Measurements from ENCODE around the gene CD82.

DNA sequence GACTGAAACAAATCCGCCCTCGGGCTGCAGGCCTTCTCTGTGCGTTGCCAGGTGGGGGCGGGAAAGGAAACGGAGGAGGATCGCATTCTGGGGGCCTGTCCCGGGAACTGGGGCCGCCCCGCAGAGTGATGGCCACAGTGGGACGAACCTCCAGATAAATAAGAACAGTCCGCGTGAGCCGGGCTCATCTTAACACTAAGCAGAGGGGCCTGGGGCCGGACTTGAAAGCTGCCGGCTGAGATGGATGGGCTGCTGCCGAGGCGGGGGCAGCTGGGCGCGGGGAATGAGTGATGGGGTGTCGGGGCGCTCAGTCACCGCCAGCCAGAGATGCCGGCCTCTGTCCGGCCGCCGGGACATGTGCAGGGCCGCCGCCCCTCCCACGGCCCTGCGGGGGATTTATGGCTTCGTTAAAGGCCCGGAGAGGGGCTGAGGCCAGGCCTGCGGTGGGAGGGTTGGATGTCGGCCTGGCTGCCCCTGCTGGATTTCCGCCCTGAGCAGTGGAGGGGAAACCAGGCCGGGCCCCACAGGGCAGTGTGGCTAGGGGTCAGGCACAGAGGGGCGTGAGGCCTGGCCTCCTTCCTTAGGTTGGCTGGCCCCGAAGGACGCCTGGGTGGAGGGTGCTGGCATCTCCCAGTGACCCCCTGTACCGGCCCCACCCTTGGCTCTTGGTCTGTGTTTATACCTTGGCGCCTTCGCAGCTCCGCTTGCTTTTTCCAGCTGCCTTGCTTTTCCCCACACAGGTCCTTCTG, 45.3 kb upstream of the CD82 start:
- TF ChIP-seq, protein P1, sequence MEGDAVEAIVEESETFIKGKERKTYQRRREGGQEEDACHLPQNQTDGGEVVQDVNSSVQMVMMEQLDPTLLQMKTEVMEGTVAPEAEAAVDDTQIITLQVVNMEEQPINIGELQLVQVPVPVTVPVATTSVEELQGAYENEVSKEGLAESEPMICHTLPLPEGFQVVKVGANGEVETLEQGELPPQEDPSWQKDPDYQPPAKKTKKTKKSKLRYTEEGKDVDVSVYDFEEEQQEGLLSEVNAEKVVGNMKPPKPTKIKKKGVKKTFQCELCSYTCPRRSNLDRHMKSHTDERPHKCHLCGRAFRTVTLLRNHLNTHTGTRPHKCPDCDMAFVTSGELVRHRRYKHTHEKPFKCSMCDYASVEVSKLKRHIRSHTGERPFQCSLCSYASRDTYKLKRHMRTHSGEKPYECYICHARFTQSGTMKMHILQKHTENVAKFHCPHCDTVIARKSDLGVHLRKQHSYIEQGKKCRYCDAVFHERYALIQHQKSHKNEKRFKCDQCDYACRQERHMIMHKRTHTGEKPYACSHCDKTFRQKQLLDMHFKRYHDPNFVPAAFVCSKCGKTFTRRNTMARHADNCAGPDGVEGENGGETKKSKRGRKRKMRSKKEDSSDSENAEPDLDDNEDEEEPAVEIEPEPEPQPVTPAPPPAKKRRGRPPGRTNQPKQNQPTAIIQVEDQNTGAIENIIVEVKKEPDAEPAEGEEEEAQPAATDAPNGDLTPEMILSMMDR (IDR thresholded peaks at IDR 0.05; ENCODE audit: poor library complexity, severe bottlenecking), result no peak
- TF ChIP-seq TAF1 (IDR thresholded peaks at IDR 0.05; ENCODE audit: low read depth), result no peak
- no peak for TF ChIP-seq EP300 (conservative IDR thresholded peaks at IDR 0.05; ENCODE audit: poor library complexity, severe bottlenecking)
- no peak for TF ChIP-seq EZH2 (IDR thresholded peaks at IDR 0.05; ENCODE audit: borderline replicate concordance, insufficient read depth, low read length, poor library complexity, severe bottlenecking)
- TF ChIP-seq MXI1 (conservative IDR thresholded peaks at IDR 0.05; ENCODE audit: poor library complexity, severe bottlenecking), result no peak
- TF ChIP-seq, protein P2, sequence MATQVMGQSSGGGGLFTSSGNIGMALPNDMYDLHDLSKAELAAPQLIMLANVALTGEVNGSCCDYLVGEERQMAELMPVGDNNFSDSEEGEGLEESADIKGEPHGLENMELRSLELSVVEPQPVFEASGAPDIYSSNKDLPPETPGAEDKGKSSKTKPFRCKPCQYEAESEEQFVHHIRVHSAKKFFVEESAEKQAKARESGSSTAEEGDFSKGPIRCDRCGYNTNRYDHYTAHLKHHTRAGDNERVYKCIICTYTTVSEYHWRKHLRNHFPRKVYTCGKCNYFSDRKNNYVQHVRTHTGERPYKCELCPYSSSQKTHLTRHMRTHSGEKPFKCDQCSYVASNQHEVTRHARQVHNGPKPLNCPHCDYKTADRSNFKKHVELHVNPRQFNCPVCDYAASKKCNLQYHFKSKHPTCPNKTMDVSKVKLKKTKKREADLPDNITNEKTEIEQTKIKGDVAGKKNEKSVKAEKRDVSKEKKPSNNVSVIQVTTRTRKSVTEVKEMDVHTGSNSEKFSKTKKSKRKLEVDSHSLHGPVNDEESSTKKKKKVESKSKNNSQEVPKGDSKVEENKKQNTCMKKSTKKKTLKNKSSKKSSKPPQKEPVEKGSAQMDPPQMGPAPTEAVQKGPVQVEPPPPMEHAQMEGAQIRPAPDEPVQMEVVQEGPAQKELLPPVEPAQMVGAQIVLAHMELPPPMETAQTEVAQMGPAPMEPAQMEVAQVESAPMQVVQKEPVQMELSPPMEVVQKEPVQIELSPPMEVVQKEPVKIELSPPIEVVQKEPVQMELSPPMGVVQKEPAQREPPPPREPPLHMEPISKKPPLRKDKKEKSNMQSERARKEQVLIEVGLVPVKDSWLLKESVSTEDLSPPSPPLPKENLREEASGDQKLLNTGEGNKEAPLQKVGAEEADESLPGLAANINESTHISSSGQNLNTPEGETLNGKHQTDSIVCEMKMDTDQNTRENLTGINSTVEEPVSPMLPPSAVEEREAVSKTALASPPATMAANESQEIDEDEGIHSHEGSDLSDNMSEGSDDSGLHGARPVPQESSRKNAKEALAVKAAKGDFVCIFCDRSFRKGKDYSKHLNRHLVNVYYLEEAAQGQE (IDR thresholded peaks at IDR 0.05; ENCODE audit: borderline replicate concordance), result no peak
- TF ChIP-seq POLR2AphosphoS5 (IDR thresholded peaks at IDR 0.05), result no peak
- no peak for TF ChIP-seq SMC3 (conservative IDR thresholded peaks at IDR 0.05; ENCODE audit: poor library complexity)
- no peak for TF ChIP-seq RAD21 (conservative IDR thresholded peaks at IDR 0.05)

All from neural cell (in vitro differentiated cells).